Calu3 (cell line): ENCODE data around the gene CPEB4. TPM values are rescaled to one million over a fixed set of nuclear protein-coding genes. Genes with fewer than 3 reads are reported as not detected.

Experiments
- BruUV-seq: library from RNA; stranded (reverse); fragments of 400-500 nt; replicated peaks from 2 replicates; lab custom pipeline; 2021; lab: Mats Ljungman, UMichigan
- CTCF ChIA-PET: fragments of 300-600 bp; sonication (Branson Sonifier 250); formaldehyde crosslinking; loops from one replicate; lab custom pipeline; 2022; ENCODE audit warnings: antibody characterized with exemption; lab: Charles Lee
- DNase-seq: peaks from one replicate; pipeline ENCODE4 v3.0.0; 2022
- H3K27ac Mint-ChIP-seq: one replicate; pipeline ENCODE4 v1.8.0; 2022; ENCODE audit warnings: mixed read lengths; ENCODE audit not compliant: unreplicated experiment
- H3K27me3 Mint-ChIP-seq: one replicate; pipeline ENCODE4 v1.8.0; 2022; ENCODE audit warnings: mixed read lengths; ENCODE audit not compliant: unreplicated experiment
- H3K36me3 Mint-ChIP-seq: one replicate; pipeline ENCODE4 v1.8.0; 2022; ENCODE audit warnings: mild to moderate bottlenecking, moderate library complexity, mixed read lengths; ENCODE audit not compliant: insufficient read depth, unreplicated experiment
- H3K4me1 Mint-ChIP-seq: one replicate; pipeline ENCODE4 v1.8.0; 2022; ENCODE audit warnings: mild to moderate bottlenecking, low read depth, mixed read lengths; ENCODE audit not compliant: unreplicated experiment
- H3K4me3 Mint-ChIP-seq: one replicate; pipeline ENCODE4 v1.8.0; 2022; ENCODE audit warnings: mild to moderate bottlenecking, low read depth, moderate library complexity, mixed read lengths; ENCODE audit not compliant: unreplicated experiment
- H3K9me3 Mint-ChIP-seq: one replicate; pipeline ENCODE4 v1.8.0; 2022; ENCODE audit warnings: low read depth, mixed read lengths; ENCODE audit not compliant: unreplicated experiment
- CTCF ChIP-seq: fragments of 200-600 bp; IDR thresholded peaks from one replicate; pipeline ENCODE4 v1.8.0; 2022; ENCODE audit warnings: antibody characterized with exemption; ENCODE audit not compliant: unreplicated experiment
- intact Hi-C: fragments of 100-400 bp; cut with micrococcal nuclease; formaldehyde crosslinking; loops from one replicate; pipeline ENCODE4 v1.10.0; 2022; ENCODE audit not compliant: unreplicated experiment
- total RNA-seq: library from RNA; stranded (reverse); gene quantifications from 2 replicates; pipeline ENCODE4 v1.2.3, GENCODE V29; 2022

Gene CPEB4
- total RNA-seq, 1 experiment from 2014 or later: 30.8 TPM

- no peak for DNase-seq
- Mint-ChIP-seq H3K27ac (no peak overlapping the region), H3K9me3 (no peaks in the 10 kb centered on the region), H3K4me3 (no peak overlapping the region), H3K27me3 (no peaks in the 10 kb centered on the region), H3K4me1 (peaks cover 25% of the 10 kb centered on the region), H3K36me3 (no peaks in the 10 kb centered on the region)
- no peak for TF ChIP-seq CTCF
- intact Hi-C loops: no loop called here
- CTCF ChIA-PET: no interaction called here
- no TSS peak for BruUV-seq
Observed at GRCh38 chr5:173928871-173929574, 40.9 kb downstream of the CPEB4 start.

GRCh38 chr5:173932695-173933139 is 44.6 kb downstream of the CPEB4 start:
- no TSS peak for BruUV-seq
- Mint-ChIP-seq H3K36me3 (no peaks in the 10 kb centered on the region), H3K4me1 (peaks cover 6% of the 10 kb centered on the region), H3K4me3 (no peak overlapping the region), H3K27ac (no peak overlapping the region), H3K27me3 (no peaks in the 10 kb centered on the region), H3K9me3 (no peaks in the 10 kb centered on the region)
- no peak for DNase-seq
- CTCF ChIA-PET: interaction anchor here (1.6 kb wide), 1 partner anchor 42 kb away, joined by 4 read pairs; no protein-coding TSS in a partner anchor
- intact Hi-C loops: no loop called here
- no peak for TF ChIP-seq CTCF

GRCh38 chr5:173933901-173934300 is 45.8 kb downstream of the CPEB4 start:
- Mint-ChIP-seq H3K4me1 (peaks cover 6% of the 10 kb centered on the region), H3K27ac (no peak overlapping the region), H3K27me3 (no peaks in the 10 kb centered on the region), H3K9me3 (no peaks in the 10 kb centered on the region), H3K4me3 (no peak overlapping the region), H3K36me3 (no peaks in the 10 kb centered on the region)
- TF ChIP-seq CTCF: no peak
- CTCF ChIA-PET: no interaction called here
- BruUV-seq: no TSS peak
- intact Hi-C loops: no loop called here
- DNase-seq: no peak

- Mint-ChIP-seq H3K27me3 (no peaks in the 10 kb centered on the region), H3K27ac (no peak overlapping the region), H3K4me1 (peaks cover 6% of the 10 kb centered on the region), H3K36me3 (no peaks in the 10 kb centered on the region), H3K4me3 (no peak overlapping the region), H3K9me3 (no peaks in the 10 kb centered on the region)
- intact Hi-C loops: no loop called here
- TF ChIP-seq CTCF: no peak
- no peak for DNase-seq
- CTCF ChIA-PET: no interaction called here
- no TSS peak for BruUV-seq
Observed at GRCh38 chr5:173935396-173935795, 47.2 kb downstream of the CPEB4 start.
